ENCODE data around the gene KCND2.

GRCh38 chr7:120654241-120654640 is 381.3 kb downstream of the KCND2 start:
- TF ChIP-seq POLR2A (IDR thresholded peaks at IDR 0.05; ENCODE audit: low read depth, low read length) (no peak), POLR2AphosphoS5 (IDR thresholded peaks at IDR 0.05; ENCODE audit: low read depth, low read length) (no peak), TAF1 (IDR thresholded peaks at IDR 0.05; ENCODE audit: borderline replicate concordance, low read depth, low read length) (no peak)
